ELF-1 (cell line): ENCODE measurements around the gene LNP1.
A peak's percentile ranks its signal among the peaks of the same experiment; 100 is the strongest.
"Not testable (repeated sequence)": the region's sequence is repeated elsewhere in the genome, so short reads cannot be mapped to it uniquely, and the experiment has no call there.

Experiments used
- DNase-seq: peaks from one replicate; pipeline ENCODE4 v3.0.0-alpha.2; 2016; ENCODE audit warnings: low read depth, low spot score

The LNP1 gene

GRCh38 chr3:100400780-100401673, at the start of gene LNP1, which contains the start of gene TOMM70:
Gene LNP1 (plus strand): TSS chr3:100401539. CDS start chr3:100429730, 28,191 bp downstream.
Gene TOMM70 (minus strand): TSS chr3:100401089. CDS start chr3:100400949, 140 bp downstream.
- DNase-seq: peak; percentile 98

GRCh38 chr3:100351770-100352169, 49.6 kb upstream of the LNP1 start:
- not testable (repeated sequence) for DNase-seq

- no peak for DNase-seq
Observed at GRCh38 chr3:100352296-100353231, 48.8 kb upstream of the LNP1 start.

GRCh38 chr3:100354850-100355249, 46.5 kb upstream of the LNP1 start:
- DNase-seq: no peak

GRCh38 chr3:100358413-100358812, 42.9 kb upstream of the LNP1 start:
- no peak for DNase-seq

- DNase-seq: no peak
Observed at GRCh38 chr3:100359035-100359434, 42.3 kb upstream of the LNP1 start.

GRCh38 chr3:100360757-100361496, 40.4 kb upstream of the LNP1 start:
- no peak for DNase-seq

- DNase-seq: no peak
Observed at GRCh38 chr3:100361897-100362296, 39.4 kb upstream of the LNP1 start.

- DNase-seq: no peak
Observed at GRCh38 chr3:100364421-100364820, 36.9 kb upstream of the LNP1 start.

- DNase-seq: no peak
Observed at GRCh38 chr3:100366424-100366823, 34.9 kb upstream of the LNP1 start.

- DNase-seq: no peak
Observed at GRCh38 chr3:100368441-100368840, 32.9 kb upstream of the LNP1 start.

GRCh38 chr3:100370756-100371155, 30.6 kb upstream of the LNP1 start:
- no peak for DNase-seq

- DNase-seq: no peak
Observed at GRCh38 chr3:100374521-100374920, 26.8 kb upstream of the LNP1 start.

- no peak for DNase-seq
Observed at GRCh38 chr3:100376301-100376700, 25.0 kb upstream of the LNP1 start.

GRCh38 chr3:100384733-100385525, 16.4 kb upstream of the LNP1 start:
- no peak for DNase-seq

- no peak for DNase-seq
Observed at GRCh38 chr3:100386437-100387074, 14.8 kb upstream of the LNP1 start.

GRCh38 chr3:100389025-100389424, 12.3 kb upstream of the LNP1 start:
- no peak for DNase-seq

- no peak for DNase-seq
Observed at GRCh38 chr3:100395679-100396431, 5.5 kb upstream of the LNP1 start.

GRCh38 chr3:100396967-100397366, 4.4 kb upstream of the LNP1 start:
- DNase-seq: no peak
